CD1c-positive myeloid dendritic cell (primary cell): Measurements from ENCODE around the gene ATAD1.
"Not testable (repeated sequence)": the region's sequence is repeated elsewhere in the genome, so short reads cannot be mapped to it uniquely, and the experiment has no call there.

Source experiments
- DNase-seq: peaks from one replicate; pipeline ENCODE4 v3.0.0-alpha.2; 2016; ENCODE audit errors: extremely low spot score

Gene ATAD1

DNA sequence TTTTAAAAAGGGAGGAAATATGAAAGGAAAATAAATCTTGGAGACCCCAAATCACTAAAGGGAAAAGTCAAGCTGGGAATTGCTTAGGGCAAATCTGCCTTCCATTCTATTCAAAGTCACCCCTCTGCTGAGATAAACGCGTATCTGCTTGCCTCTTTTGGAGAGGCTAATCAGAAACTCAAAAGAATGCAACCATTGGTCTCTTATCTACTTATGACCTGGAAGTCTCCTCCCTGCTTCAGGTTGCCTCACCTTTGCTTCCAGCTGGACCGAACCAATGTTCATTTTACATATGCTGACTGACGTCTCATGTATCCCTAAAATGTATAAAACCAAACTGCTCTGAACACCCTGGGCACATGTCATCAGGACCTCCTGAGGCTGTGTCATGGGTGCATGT is 14.7 kb downstream of the ATAD1 start:
- DNase-seq: no peak

DNA sequence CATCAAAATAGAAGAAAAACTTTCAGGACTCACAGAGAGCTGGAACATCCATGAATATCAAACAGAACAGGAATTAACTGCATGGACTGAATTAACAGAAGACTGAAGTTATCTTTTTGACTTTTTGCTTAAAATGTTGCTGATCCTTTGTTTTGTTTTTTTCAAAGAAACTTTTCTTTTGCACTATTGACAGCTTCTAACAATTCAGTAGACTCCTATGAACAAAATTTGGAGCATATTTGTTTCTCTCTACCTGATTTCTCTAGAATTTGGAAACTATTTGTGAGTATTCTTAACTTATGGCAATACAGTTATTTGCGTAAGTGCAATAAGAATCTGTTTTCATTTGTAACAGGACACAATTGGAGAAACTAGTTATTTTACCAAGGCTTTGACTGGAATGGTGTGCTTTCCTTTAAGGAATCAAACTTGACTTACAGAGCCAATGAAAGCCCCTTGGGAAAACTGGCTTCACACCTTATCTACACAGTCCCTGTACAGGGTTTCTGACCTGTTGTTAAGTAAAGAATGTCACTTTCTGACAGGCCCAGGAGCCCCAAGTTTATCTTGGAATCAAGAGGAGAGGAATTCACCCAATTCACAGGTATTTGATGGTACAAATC is 16.1 kb downstream of the ATAD1 start:
- not testable (repeated sequence) for DNase-seq

DNA sequence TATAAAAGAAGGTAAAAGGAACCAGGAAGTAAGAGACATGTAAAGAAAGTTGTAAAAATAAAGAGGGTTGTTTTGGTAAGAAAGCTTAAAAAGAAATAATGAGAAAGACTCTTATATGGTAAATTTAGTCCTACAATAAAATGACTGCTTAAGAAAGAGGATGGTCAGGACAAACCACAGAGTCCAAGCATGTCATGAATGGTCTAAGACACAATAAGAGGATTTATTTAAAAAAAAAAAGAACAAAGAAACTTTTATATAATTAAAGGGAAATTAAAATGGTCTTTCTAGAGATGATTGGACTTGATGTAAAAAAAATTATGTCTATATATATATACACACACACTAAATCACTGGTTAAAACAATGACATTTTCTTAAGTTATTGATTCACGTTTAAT is 18.2 kb downstream of the ATAD1 start:
- DNase-seq: no peak

DNA sequence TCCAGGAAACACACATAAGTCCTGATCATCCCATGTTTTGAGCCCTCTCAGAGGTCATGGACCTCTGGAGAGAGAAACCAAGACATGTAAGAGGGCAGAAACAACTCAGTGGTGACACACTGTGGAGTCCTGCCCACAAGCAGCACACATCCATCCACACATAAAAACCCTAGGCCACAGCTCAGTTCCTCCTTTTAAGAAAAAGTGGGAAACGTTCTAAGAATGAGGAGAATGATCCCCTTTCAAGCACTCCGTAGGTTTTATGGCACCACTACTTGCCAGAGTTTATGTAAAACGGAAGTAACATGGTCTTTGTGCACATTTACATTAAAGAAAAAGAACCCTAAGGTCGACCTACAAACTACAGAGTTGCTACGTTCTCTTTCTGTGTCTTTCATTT is 19.9 kb downstream of the ATAD1 start:
- DNase-seq: no peak

DNA sequence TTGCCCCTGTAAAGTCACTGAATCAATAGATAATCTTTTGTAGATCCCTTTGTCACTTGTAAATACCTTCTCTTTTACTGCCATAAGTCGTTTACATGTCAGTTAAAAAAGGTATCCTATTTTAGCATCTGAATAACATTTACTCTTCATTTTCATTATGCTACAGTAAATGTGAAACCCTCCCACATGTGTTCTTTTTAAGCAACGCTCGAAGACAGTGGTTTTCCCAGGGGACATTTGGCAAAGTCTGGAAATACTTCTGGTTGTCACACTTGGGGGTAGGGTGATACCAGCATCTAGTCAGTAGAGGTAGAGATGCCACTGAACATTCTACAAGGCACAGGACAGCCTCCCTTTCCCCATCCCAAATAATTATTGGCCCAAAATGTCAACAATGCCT is 23.7 kb downstream of the ATAD1 start:
- no peak for DNase-seq

DNA sequence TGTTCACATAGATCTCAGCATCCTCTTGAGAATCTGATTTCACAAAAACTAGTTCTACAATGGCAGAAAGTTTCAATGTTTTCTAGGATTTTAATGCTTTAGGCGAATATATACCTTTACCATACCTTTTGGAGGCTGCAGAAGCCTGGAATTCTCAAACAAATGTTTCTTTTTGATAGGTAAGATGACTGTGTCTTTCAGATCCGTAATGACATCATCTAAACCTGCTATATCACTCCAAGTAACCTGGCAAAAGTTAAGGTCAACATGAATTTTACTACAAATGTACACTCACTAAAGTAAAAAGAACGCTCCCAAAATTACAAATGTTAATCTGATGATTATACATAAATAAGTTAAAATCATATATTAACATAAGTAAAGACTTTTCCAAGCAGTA is 27.8 kb downstream of the ATAD1 start:
- DNase-seq: no peak

DNA sequence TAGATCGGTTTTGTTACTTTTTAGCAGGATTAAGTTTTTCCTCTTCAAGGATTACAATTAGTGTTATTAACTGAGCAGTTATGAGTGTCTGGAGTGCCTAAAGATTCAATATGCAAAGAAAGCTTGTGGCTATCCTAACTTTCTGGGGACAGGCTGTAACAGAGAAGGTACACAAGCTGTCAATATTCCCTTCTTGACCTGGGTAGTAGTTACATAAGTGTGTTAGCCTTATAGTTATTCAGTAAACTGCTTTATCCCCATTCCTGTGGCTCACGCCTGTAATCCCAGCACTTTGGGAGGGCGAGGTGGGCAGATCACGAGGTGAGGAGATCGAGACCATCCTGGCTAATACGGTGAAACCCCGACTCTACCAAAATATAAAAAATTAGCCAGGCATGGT is 31.6 kb downstream of the ATAD1 start:
- DNase-seq: no peak

DNA sequence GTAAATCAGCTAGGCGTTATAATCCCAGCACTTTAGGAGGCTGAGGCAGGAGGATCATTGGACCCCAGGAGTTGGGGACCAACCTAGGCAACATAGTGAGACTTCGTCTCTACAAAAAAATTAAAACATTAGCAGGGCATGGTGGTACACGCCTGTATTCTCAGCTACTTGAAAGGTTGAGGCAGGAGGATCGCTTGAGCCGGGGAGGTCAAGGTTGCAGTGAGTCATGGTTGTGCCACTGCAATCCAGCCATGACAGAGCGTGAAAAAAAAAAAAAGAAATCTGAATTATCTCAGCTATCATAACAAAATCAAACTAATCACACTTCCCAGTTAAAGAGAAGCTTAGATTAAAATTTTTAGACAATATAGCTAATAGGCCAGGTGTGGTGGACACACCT is 35.3 kb downstream of the ATAD1 start:
- DNase-seq: no peak

DNA sequence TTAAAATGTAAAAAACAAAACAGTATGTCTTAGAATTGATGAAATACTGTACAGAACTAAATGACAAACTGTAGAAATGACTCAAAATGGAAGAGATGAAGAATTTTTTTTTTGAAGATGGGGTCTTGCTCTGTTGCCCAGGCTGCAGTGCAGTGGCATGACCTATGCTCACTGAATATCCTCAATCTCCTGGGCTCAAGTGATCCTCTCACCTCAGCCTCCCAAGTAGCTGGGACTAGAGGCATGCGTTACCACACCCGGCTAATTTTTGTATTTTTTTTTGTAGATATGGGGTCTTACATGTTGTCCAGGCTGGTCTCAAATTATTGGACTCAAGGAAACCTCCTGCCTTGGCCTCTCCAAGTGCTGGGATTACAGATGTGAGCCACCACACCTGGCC is 36.5 kb downstream of the ATAD1 start:
- DNase-seq: no peak

DNA sequence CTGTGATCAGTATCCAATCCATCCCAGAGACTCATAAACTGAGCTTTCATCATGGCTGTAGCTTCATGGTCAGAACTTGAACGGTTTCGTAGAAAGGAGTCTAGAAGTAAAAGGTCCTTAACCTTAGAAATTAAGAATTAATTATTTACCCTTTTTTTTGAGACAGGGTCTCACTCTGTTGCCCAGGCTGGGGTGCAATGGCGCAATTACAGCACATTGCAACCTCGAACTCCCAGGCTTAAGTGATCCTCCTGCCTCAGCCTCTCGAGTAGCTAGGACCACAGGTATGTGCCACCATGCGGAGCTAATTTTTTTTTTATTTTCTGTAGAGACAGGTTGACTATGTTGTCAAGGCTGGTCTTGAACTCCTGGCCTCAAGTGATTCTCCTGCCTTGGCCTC is 41.7 kb downstream of the ATAD1 start:
- DNase-seq: no peak

DNA sequence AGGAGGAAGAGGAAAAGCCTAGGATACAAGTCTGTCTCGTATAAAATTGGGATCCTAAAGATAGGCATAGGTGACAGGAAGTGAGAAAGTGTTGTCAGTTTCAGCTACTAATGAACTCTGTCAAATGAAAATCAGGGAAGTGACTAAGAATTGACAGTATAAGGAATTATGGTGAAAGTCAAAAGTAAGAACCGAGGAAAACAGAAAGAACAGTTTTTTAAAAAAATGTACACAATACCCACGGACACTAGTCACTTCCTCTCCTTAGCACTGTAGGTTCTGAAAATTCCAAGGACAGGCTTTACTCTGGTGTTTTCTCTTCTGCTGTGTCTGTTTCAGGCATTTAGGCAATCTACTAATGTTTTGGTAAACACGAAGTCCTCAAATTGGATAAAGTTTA is 42.3 kb downstream of the ATAD1 start:
- DNase-seq: peak; percentile 71

DNA sequence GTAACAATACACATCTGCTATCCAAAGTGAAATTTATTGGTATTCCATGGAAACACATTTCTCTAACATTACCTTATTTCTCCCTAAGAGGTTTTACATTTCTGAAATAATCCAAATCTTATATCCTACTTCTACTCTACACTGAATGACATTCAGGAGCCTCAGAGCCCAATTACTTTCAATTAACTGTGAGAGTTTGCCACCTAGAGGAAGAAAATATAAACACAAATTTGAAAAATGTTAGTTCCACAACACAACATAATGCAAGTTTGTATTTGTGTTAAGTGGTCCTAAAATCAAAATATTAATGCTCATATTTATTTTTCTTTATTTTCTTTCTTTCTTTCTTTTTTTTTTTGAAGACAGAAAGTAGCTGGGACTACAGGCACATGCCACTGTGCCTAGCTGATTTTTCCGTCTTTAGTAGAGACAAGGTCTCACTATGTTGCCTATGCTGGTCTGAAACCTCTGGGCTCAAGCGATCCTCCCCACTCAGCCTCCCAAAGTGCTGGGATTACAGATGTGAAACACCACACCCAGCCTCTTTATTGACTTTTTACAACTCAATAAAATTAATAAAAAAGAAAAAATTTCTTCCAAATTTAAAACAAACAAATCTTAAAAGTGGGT is 46.0 kb downstream of the ATAD1 start:
- DNase-seq: peak; percentile 61

DNA sequence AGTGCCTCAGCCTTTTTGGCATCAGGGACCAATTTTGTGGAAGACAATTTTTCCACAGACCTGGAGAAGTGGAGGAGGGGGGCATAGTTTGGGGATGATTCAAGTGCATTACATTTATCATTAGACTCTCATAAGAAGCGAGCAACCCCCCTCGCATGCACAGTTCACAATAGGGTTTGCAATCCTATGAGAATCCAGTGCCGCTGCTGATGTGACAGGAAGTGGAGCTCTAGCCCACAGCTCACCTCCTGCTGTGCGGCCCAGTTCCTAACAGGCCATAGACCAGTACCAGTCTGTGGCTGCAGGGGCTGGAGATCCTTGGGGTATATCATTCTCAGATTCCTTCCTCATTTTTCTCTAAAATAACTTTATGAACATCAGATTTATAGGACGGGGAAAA is 50.8 kb downstream of the ATAD1 start:
- no peak for DNase-seq

DNA sequence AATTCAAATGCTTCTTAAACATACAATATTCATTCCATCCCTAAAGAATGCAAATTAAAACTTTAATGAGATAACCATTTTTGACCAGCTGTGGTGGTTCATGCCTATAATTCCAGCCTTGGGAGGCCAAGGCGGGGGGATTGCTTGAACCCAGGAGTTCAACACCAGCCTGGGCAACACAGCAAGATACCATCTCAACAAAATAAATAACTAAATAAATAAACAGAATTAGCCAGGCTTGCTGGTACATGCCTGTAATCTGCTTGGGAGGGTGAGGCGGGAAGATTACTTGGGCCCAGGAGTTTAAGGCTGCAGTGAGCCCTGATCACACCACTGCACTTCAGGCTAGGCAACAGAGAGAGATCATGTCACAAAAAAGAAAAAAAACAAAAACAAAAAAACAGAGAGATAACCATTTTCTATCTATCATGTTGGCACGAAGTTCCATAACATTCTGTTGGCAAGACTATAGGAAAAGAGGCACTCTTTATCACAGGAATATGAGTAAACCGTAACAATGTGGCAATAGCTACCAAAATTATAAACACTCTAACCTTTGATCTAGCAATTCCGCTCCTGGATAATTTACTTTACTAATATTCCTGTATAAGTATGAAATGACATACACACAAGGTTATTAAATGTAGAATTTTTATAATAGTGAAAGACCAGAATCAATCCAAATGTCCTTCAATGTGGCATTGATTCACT is 52.2 kb downstream of the ATAD1 start:
- no peak for DNase-seq

DNA sequence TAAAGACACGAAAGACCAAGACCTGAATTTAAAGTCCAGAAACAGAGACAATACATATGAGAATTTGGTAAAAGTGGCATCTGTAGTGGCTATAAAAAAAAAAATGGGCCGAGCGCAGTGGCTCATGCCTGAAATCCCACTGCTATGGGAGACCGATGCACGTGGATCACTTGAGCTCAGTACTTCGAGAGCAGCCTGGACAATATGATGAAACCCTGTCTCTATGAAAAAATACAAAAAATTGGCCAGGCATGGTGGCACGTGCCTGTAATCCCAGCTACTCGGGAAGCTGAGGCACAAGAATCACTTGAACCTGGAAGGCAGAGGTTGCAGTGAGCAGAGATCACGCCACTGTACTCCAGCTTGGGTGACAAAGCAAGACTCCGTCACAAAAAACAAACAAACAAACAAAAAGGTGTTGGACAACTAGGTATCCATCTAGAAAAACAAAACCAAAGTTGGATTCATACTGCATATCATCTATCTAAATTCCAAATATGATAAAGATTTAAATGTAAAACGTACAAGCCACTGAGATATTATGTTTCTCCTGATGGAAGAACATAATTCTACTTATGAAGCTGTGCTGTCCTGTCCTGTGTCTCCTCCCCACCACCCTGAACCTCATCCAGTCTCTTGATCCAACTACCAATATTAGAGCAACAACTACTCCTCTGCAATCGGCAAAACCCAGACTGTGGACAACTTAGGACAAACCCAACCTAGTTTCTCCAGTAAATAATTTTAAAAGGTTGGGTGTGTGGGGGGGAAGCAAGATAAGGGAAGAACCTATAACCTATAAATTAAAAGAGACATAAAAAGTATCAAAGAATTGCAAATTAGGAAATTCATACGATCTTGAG is 53.7 kb downstream of the ATAD1 start:
- no peak for DNase-seq

DNA sequence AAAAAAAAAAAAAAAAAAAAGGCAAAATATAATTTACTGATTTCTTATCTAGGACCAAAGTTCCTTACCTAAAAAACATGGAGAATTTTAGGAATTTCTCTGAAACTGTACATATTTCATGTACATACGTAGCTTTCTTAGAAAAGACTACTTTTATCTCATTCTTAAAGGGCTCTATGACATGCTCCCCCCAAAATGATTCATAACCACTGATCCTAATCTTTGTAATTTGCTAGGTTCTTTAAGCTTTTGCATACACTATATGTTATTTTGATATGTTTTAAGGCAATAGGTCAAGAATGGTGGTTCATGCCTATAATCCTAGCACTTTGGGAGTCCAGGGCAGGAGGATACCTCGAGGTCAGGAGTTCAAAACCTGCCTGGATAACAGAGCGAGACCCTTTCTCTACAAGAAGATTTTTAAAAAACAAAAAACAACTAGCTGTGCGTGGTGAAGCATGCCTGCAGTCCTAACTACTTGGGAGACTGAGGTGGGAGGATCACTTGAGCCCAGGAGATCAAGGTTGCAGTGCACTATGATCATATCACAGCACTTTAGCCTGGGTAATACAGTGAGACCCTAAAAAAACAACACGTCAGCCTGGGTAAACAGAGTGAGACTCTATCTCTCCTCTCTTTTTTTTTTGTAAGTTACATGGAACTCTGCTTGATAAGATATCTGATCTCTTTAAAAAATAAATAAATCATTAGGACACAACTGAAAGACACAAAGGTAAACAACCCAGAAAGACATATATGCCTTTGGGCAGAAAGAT is 54.8 kb downstream of the ATAD1 start:
- no peak for DNase-seq

DNA sequence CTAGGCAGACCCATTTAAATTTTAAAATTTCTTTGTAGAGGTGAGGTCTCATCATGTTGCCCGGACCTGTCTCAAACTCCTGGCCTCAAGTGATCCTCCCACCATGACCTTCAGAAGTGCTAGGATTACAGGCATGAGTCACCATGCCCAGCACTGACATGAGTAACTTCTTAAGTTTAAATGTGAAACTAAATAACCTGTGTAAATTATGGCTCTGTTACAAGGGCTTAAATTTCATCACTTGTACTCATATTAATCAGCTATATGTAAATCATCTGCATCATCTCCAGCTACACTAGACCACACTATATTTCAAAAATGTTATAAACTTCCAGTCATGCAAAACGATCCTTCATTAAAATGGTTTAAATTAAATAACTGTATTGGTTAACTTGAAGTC is 56.1 kb downstream of the ATAD1 start:
- DNase-seq: peak; percentile 57

DNA sequence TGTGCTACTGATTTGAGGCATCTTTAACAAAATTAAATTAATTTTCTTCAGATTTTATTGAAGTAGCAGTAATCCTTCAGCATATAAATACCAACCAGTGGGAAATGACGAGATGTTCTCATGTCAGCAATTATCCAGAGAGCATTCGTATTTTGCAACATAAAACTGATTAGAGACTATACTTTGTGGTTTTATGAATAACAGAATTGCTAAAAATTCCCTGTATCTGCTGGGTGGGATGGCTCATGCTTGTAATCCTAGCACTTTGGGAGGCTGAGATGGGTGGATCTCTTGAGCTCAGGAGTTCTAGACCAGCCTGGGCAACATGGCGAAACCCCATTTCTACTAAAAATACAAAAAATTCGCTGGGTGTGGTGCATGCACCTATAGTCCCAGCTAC is 56.9 kb downstream of the ATAD1 start:
- no peak for DNase-seq

DNA sequence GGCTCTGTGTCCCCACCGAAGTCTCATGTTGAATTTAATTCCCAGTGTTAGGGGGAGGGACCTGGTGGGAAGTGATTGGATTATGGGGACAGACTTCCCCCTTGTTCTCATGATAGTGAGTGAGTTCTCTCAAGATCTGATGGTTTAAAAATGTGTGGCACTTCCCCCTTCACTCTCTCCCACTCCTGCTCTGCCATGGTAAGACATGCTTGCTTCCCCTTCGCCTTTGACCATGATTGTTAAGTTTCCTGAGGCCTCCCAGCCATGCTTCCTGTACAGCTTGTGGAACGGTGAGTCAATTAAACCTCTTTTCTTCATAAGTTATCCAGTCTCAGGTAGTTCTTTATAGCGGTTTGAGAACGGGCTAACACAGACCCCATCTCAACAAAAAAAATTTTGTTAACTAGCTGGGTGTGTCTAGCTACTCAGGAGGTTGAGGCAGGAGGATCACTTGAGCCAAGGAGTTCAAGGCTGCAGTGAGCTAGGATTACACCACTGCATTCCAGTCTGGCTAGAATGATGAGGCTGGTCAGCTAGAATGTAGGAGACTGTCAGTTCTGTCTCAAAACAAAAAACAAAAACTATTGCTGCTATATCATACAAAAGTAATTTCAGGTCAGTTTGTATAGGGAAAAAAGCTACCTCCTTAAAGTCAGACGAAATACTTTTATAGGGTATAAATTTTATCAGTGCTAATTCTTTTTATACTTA is 57.7 kb downstream of the ATAD1 start:
- peak; percentile 76 for DNase-seq

DNA sequence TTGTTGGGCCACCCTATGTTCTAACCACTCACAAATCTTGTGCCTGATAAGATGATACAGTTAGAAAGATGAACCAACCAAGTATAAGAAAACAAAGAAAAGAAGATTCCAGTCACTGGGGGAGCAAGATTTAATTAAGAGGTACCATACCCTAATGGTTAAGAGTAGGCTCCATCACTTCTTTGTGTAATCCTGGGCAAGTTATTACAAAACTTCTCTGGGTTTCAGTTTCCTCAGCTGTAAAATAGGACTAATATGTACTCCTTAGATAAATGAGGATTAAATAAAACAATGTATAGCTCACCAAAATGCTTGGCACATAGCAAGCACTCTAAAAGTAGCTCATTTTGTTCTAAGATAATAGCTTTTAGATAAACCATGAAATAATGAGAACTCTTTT is 58.5 kb downstream of the ATAD1 start:
- DNase-seq: no peak

DNA sequence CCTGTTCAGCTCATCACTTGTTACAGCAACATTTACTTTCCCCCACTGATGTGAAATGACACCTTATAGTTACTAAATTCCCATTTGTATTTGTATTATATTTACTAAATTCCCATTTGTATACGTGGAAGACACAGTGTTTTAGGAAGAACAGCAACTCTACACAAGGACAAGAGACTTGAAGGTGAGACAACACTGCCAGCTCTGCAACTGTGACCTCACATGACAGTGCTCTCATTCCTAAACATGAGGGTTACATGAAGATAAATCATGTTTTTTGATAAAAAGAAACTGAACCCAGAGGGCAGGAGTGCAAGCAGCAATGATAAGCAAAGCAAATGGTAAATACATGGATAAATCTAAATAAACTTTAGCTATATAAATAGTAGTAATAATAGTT is 60.3 kb downstream of the ATAD1 start:
- DNase-seq: no peak
